C4-2B (cell line): Measurements from ENCODE around the gene GALNT17.

ENCODE experiments used
- CTCF ChIP-seq: fragments of 450-650 bp; conservative IDR thresholded peaks from 2 replicates; pipeline ENCODE4 v1.5.1; 2017; ENCODE audit warnings: mild to moderate bottlenecking
- ZFX ChIP-seq: fragments of 450-650 bp; IDR thresholded peaks from 2 replicates; pipeline ENCODE4 v1.6.1; 2017

- TF ChIP-seq CTCF (no peak), ZFX (no peak)
Measured at GRCh38 chr7:71611986-71612385, 480.0 kb downstream of the GALNT17 start.
